HepG2 (cell line): Measurements from ENCODE around the gene PIGZ. TPM values are rescaled to one million over a fixed set of nuclear protein-coding genes. Genes with fewer than 3 reads are reported as not detected.

Experiments
- ATF1 ChIP-seq: IDR thresholded peaks from 2 replicates; pipeline ENCODE4 v1.6.1; 2016; ENCODE audit warnings: mild to moderate bottlenecking, control low read depth
- BRCA1 ChIP-seq: sonication (generic); formaldehyde crosslinking; IDR thresholded peaks from 2 replicates; pipeline ENCODE4 v1.4.0; 2020; ENCODE audit warnings: missing genetic modification reagents
- CAMTA2 ChIP-seq: sonication (generic); formaldehyde crosslinking; IDR thresholded peaks from 2 replicates; pipeline ENCODE4 v1.4.0; 2020; ENCODE audit warnings: mild to moderate bottlenecking, missing genetic modification reagents, borderline replicate concordance
- CBX1 ChIP-seq: IDR thresholded peaks from one replicate; pipeline ENCODE4 v1.6.1; 2016; ENCODE audit warnings: antibody characterized with exemption, low read depth
- FOXM1 ChIP-seq: sonication (generic); formaldehyde crosslinking; IDR thresholded peaks from 2 replicates; pipeline ENCODE4 v1.5.0; 2020; ENCODE audit warnings: missing genetic modification reagents
- HOXA5 ChIP-seq: sonication (generic); formaldehyde crosslinking; IDR thresholded peaks from 2 replicates; pipeline ENCODE4 v1.4.0; 2020; ENCODE audit warnings: missing genetic modification reagents
- KLF11 ChIP-seq: IDR thresholded peaks from 2 replicates; pipeline ENCODE4 v1.6.1; 2016; ENCODE audit warnings: missing compliant biosample characterization
- NCOA1 ChIP-seq: sonication (generic); formaldehyde crosslinking; IDR thresholded peaks from 2 replicates; pipeline ENCODE4 v1.9.0; 2021; ENCODE audit warnings: missing genetic modification reagents
- PCBP1 ChIP-seq: fragments of 200-400 bp; formaldehyde crosslinking; IDR thresholded peaks from 2 replicates; pipeline ENCODE4 v1.6.1; 2017; ENCODE audit warnings: mild to moderate bottlenecking, low read depth, low read length, borderline replicate concordance
- RBFOX2 ChIP-seq: fragments of 200-400 bp; formaldehyde crosslinking; IDR thresholded peaks from 2 replicates; pipeline ENCODE4 v1.6.1; 2017; ENCODE audit warnings: low read depth, mild to moderate bottlenecking, low read length
- ZNF124 ChIP-seq: sonication (generic); formaldehyde crosslinking; IDR thresholded peaks from 2 replicates; pipeline ENCODE4 v1.4.0; 2020; ENCODE audit warnings: missing genetic modification reagents
- ZNF205 ChIP-seq: IDR thresholded peaks from 2 replicates; pipeline ENCODE4 v1.6.1; 2018; ENCODE audit warnings: missing biosample characterization, missing genetic modification reagents
- ZNF709 ChIP-seq: sonication (generic); formaldehyde crosslinking; IDR thresholded peaks from 2 replicates; pipeline ENCODE4 v1.5.0; 2020; ENCODE audit warnings: mild to moderate bottlenecking, missing genetic modification reagents
- ZNF749 ChIP-seq: sonication (generic); formaldehyde crosslinking; IDR thresholded peaks from 2 replicates; pipeline ENCODE4 v1.8.0; 2022; ENCODE audit warnings: mild to moderate bottlenecking, missing genetic modification reagents, moderate library complexity, borderline replicate concordance
- polyA plus RNA-seq, 8 experiments: library from polyadenylated mRNA; depleted of rRNA in 3 of 8; stranded (reverse) in 7 of 8; unstranded in 1 of 8; fragments of >200 nt; fragmentation: Illumina TruSeq in 4 of 8; extraction: Trizol in 4 of 8; gene quantifications; 2 replicates each; pipeline versions ENCODE4 v1.2.1 to v1.2.3, GENCODE V29; 2011 to 2016; ENCODE audit warnings: low read depth in 4 of 8, missing spikeins in 1 of 8, mixed read lengths in 1 of 8; ENCODE audit not compliant: insufficient read depth in 1 of 8
- total RNA-seq, 5 experiments: library from RNA; depleted of rRNA; stranded (reverse); fragments of >200 nt; fragmentation: Illumina TruSeq; extraction: Trizol; gene quantifications; 2 replicates each; pipeline ENCODE4 v1.2.3, GENCODE V29; 2016; ENCODE audit warnings: low read depth in 1 of 5
- TF ChIP-seq, protein P1 (sequence below): sonication (generic); formaldehyde crosslinking; IDR thresholded peaks from 2 replicates; pipeline ENCODE4 v1.4.0; 2020; ENCODE audit warnings: mild to moderate bottlenecking, missing genetic modification reagents
- TF ChIP-seq, protein P2 (sequence below): sonication (generic); formaldehyde crosslinking; IDR thresholded peaks from 2 replicates; pipeline ENCODE4 v1.8.1; 2023; ENCODE audit warnings: mild to moderate bottlenecking, missing genetic modification reagents
- TF ChIP-seq, protein P3 (sequence below): sonication (generic); formaldehyde crosslinking; IDR thresholded peaks from 2 replicates; pipeline ENCODE4 v1.5.0; 2020; ENCODE audit warnings: missing genetic modification reagents
- TF ChIP-seq, protein P4 (sequence below): sonication (generic); formaldehyde crosslinking; IDR thresholded peaks from 2 replicates; pipeline ENCODE4 v1.8.1; 2023; ENCODE audit warnings: mild to moderate bottlenecking, missing genetic modification reagents
- TF ChIP-seq, protein P5 (sequence below): sonication (generic); formaldehyde crosslinking; IDR thresholded peaks from 2 replicates; pipeline ENCODE4; 2020; ENCODE audit warnings: missing genetic modification reagents, mild to moderate bottlenecking, borderline replicate concordance

Gene PIGZ
- total and polyA plus RNA-seq, 2 of the 13 experiments (the other 11 are each of a cell fraction or from before 2014, with no cell fraction given) = 4.7 to 60.5 TPM

DNA sequence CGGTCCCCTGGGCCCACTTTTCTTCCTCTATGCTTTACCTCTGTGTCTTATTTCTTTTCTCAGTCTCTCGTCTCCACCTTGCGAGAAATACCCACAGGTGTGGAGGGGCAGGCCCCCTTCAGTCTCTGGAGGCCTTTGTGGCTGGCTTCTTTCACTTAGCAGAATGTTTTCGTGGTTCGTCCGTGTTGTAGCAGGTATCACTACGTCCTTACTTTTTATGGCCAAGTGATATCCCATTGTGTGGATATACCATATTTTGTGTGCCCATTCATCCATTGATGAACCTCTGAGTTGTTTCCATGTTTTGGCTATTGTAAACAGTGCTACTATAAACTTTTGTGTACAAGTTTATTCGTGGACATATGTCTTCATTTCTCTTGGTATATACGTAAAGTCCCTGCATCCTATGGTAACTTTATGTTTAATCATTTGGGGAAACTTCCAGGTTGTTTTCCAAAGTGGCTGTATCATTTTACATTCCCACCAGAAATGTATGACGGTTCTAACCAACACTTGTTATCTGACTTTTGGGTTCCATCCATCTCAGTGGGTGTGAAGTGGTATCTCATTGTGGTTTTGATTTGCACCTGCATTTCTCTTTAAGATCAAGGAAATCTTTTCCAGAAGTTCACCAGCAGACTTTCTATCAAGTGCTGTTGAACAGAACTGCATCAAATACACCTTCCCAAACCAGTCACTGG, 5.6 kb downstream of the PIGZ start (continued):
- TF ChIP-seq, protein P1, sequence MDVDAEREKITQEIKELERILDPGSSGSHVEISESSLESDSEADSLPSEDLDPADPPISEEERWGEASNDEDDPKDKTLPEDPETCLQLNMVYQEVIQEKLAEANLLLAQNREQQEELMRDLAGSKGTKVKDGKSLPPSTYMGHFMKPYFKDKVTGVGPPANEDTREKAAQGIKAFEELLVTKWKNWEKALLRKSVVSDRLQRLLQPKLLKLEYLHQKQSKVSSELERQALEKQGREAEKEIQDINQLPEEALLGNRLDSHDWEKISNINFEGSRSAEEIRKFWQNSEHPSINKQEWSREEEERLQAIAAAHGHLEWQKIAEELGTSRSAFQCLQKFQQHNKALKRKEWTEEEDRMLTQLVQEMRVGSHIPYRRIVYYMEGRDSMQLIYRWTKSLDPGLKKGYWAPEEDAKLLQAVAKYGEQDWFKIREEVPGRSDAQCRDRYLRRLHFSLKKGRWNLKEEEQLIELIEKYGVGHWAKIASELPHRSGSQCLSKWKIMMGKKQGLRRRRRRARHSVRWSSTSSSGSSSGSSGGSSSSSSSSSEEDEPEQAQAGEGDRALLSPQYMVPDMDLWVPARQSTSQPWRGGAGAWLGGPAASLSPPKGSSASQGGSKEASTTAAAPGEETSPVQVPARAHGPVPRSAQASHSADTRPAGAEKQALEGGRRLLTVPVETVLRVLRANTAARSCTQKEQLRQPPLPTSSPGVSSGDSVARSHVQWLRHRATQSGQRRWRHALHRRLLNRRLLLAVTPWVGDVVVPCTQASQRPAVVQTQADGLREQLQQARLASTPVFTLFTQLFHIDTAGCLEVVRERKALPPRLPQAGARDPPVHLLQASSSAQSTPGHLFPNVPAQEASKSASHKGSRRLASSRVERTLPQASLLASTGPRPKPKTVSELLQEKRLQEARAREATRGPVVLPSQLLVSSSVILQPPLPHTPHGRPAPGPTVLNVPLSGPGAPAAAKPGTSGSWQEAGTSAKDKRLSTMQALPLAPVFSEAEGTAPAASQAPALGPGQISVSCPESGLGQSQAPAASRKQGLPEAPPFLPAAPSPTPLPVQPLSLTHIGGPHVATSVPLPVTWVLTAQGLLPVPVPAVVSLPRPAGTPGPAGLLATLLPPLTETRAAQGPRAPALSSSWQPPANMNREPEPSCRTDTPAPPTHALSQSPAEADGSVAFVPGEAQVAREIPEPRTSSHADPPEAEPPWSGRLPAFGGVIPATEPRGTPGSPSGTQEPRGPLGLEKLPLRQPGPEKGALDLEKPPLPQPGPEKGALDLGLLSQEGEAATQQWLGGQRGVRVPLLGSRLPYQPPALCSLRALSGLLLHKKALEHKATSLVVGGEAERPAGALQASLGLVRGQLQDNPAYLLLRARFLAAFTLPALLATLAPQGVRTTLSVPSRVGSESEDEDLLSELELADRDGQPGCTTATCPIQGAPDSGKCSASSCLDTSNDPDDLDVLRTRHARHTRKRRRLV (CRISPR knock-in tag) = 0 out of 2 replicates have a peak, but pooled peaks have one; percentile 31
- no peak for TF ChIP-seq PCBP1
- TF ChIP-seq HOXA5 = no peak
- TF ChIP-seq RBFOX2 = peak; percentile 71; the same call in 1 of the 2 replicates
- TF ChIP-seq, protein P2, sequence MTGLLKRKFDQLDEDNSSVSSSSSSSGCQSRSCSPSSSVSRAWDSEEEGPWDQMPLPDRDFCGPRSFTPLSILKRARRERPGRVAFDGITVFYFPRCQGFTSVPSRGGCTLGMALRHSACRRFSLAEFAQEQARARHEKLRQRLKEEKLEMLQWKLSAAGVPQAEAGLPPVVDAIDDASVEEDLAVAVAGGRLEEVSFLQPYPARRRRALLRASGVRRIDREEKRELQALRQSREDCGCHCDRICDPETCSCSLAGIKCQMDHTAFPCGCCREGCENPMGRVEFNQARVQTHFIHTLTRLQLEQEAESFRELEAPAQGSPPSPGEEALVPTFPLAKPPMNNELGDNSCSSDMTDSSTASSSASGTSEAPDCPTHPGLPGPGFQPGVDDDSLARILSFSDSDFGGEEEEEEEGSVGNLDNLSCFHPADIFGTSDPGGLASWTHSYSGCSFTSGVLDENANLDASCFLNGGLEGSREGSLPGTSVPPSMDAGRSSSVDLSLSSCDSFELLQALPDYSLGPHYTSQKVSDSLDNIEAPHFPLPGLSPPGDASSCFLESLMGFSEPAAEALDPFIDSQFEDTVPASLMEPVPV = no peak
- TF ChIP-seq ZNF709 (CRISPR knock-in tag) = 0 out of 2 replicates have a peak, but pooled peaks have one; percentile 28
- TF ChIP-seq FOXM1 (CRISPR knock-in tag) = no peak
- TF ChIP-seq, protein P3, sequence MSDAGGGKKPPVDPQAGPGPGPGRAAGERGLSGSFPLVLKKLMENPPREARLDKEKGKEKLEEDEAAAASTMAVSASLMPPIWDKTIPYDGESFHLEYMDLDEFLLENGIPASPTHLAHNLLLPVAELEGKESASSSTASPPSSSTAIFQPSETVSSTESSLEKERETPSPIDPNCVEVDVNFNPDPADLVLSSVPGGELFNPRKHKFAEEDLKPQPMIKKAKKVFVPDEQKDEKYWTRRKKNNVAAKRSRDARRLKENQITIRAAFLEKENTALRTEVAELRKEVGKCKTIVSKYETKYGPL (CRISPR knock-in tag) = no peak
- TF ChIP-seq CAMTA2 (CRISPR knock-in tag) = 0 out of 2 replicates have a peak, but pooled peaks have one; percentile 38
- TF ChIP-seq ATF1 = 0 out of 2 replicates have a peak, but pooled peaks have one; percentile 8
- TF ChIP-seq, protein P4, sequence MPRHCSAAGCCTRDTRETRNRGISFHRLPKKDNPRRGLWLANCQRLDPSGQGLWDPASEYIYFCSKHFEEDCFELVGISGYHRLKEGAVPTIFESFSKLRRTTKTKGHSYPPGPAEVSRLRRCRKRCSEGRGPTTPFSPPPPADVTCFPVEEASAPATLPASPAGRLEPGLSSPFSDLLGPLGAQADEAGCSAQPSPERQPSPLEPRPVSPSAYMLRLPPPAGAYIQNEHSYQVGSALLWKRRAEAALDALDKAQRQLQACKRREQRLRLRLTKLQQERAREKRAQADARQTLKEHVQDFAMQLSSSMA (CRISPR knock-in tag) = no peak
- TF ChIP-seq CBX1 = peak; percentile 36
- no peak for TF ChIP-seq ZNF124 (CRISPR knock-in tag)
- peak; percentile 26; the same call in 1 of the 2 replicates for TF ChIP-seq ZNF205
- 0 out of 2 replicates have a peak, but pooled peaks have one; percentile 12 for TF ChIP-seq BRCA1 (CRISPR knock-in tag)
- peak; percentile 68; the same call in 1 of the 2 replicates for TF ChIP-seq NCOA1 (CRISPR knock-in tag)
- TF ChIP-seq, protein P5, sequence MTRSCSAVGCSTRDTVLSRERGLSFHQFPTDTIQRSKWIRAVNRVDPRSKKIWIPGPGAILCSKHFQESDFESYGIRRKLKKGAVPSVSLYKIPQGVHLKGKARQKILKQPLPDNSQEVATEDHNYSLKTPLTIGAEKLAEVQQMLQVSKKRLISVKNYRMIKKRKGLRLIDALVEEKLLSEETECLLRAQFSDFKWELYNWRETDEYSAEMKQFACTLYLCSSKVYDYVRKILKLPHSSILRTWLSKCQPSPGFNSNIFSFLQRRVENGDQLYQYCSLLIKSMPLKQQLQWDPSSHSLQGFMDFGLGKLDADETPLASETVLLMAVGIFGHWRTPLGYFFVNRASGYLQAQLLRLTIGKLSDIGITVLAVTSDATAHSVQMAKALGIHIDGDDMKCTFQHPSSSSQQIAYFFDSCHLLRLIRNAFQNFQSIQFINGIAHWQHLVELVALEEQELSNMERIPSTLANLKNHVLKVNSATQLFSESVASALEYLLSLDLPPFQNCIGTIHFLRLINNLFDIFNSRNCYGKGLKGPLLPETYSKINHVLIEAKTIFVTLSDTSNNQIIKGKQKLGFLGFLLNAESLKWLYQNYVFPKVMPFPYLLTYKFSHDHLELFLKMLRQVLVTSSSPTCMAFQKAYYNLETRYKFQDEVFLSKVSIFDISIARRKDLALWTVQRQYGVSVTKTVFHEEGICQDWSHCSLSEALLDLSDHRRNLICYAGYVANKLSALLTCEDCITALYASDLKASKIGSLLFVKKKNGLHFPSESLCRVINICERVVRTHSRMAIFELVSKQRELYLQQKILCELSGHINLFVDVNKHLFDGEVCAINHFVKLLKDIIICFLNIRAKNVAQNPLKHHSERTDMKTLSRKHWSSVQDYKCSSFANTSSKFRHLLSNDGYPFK = no peak
- TF ChIP-seq KLF11 (CRISPR knock-in tag) = no peak
- 0 out of 2 replicates have a peak, but pooled peaks have one; percentile 19 for TF ChIP-seq ZNF749 (CRISPR knock-in tag)
